Measurements from ENCODE around the gene RPS6KA5. TPM values are rescaled to one million over a fixed set of nuclear protein-coding genes. Genes with fewer than 3 reads are reported as not detected.

RPS6KA5 gene
- total and polyA plus RNA-seq, 9 of the 15 experiments (the other 6 are each of a cell fraction or from before 2014, with no cell fraction given), result 0.88 to 7.7 (median 4.7) TPM

DNA sequence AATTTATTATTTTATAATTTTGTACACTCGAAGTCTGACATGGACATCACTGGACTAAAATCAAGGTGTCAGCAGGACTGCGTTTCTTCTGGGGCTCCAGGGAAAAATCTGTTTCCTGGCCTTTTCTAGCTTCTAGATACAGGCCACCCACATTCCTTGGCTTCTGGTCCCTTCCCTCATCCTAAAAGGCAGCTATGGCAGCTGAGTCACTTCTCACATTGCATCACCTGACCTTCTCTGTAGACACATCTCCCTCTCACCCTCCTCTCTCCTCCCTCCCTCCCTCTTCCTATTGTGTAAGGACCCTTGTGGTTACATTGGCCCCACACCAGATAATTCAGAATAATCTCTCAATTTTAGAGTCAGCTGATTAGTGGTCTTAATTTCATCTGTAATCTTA lies 92.4 kb downstream of the RPS6KA5 start (continued):
- TF ChIP-seq, protein P1, sequence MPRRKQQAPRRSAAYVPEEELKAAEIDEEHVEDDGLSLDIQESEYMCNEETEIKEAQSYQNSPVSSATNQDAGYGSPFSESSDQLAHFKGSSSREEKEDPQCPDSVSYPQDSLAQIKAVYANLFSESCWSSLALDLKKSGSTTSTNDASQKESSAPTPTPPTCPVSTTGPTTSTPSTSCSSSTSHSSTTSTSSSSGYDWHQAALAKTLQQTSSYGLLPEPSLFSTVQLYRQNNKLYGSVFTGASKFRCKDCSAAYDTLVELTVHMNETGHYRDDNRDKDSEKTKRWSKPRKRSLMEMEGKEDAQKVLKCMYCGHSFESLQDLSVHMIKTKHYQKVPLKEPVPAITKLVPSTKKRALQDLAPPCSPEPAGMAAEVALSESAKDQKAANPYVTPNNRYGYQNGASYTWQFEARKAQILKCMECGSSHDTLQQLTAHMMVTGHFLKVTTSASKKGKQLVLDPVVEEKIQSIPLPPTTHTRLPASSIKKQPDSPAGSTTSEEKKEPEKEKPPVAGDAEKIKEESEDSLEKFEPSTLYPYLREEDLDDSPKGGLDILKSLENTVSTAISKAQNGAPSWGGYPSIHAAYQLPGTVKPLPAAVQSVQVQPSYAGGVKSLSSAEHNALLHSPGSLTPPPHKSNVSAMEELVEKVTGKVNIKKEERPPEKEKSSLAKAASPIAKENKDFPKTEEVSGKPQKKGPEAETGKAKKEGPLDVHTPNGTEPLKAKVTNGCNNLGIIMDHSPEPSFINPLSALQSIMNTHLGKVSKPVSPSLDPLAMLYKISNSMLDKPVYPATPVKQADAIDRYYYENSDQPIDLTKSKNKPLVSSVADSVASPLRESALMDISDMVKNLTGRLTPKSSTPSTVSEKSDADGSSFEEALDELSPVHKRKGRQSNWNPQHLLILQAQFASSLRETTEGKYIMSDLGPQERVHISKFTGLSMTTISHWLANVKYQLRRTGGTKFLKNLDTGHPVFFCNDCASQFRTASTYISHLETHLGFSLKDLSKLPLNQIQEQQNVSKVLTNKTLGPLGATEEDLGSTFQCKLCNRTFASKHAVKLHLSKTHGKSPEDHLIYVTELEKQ (CRISPR knock-in tag; IDR thresholded peaks at IDR 0.05), result no peak

DNA sequence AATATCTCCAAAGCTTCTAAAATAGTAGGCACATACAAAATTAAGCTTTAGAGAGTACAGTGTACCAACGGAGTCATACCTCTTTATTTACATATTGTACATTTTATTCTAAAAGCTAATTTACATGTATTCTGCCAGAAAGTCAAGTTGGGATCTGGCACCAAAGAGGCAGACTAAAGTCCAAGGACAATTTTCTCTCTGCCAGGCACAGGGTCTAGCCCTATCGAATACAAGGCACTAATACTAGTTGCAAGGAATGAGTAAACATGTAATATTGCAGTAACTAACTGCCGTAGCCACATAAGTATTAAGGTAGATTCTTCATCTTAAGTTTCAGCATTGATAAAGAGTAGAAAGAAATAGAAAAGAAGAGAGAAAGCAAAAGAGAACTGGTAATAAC lies 93.9 kb downstream of the RPS6KA5 start:
- TF ChIP-seq ZNF764 (CRISPR knock-in tag; IDR thresholded peaks at IDR 0.05; ENCODE audit: low read depth) (no peak), MYNN (IDR thresholded peaks at IDR 0.05) (no peak), MYNN (CRISPR knock-in tag; IDR thresholded peaks at IDR 0.05) (no peak), CHD1 (IDR thresholded peaks at IDR 0.05; ENCODE audit: low read length) (no peak), SMARCA4 (IDR thresholded peaks at IDR 0.05) (no peak), CREM (IDR thresholded peaks at IDR 0.05; ENCODE audit: low read depth) (no peak), CAMTA2 (CRISPR knock-in tag; conservative IDR thresholded peaks at IDR 0.05) (no peak), L3MBTL2 (IDR thresholded peaks at IDR 0.05) (no peak), PHF21A (IDR thresholded peaks at IDR 0.05; ENCODE audit: borderline replicate concordance, low read depth) (no peak)
- TF ChIP-seq, protein P2, sequence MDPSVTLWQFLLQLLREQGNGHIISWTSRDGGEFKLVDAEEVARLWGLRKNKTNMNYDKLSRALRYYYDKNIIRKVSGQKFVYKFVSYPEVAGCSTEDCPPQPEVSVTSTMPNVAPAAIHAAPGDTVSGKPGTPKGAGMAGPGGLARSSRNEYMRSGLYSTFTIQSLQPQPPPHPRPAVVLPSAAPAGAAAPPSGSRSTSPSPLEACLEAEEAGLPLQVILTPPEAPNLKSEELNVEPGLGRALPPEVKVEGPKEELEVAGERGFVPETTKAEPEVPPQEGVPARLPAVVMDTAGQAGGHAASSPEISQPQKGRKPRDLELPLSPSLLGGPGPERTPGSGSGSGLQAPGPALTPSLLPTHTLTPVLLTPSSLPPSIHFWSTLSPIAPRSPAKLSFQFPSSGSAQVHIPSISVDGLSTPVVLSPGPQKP (CRISPR knock-in tag; IDR thresholded peaks at IDR 0.05), result no peak
- TF ChIP-seq, protein P3, sequence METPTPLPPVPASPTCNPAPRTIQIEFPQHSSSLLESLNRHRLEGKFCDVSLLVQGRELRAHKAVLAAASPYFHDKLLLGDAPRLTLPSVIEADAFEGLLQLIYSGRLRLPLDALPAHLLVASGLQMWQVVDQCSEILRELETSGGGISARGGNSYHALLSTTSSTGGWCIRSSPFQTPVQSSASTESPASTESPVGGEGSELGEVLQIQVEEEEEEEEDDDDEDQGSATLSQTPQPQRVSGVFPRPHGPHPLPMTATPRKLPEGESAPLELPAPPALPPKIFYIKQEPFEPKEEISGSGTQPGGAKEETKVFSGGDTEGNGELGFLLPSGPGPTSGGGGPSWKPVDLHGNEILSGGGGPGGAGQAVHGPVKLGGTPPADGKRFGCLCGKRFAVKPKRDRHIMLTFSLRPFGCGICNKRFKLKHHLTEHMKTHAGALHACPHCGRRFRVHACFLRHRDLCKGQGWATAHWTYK (CRISPR knock-in tag; IDR thresholded peaks at IDR 0.05), result no peak
- Histone ChIP-seq H3K4me2 (ENCODE audit: insufficient read depth, low read length) (no peak overlapping the region), H3K9me1 (ENCODE audit: control insufficient read depth, insufficient read depth, low read length) (no peaks in the 10 kb centered on the region), H4K20me1 (replicated peaks; ENCODE audit: control insufficient read depth, insufficient read depth, low read length) (no peaks in the 10 kb centered on the region), H3K27ac (ENCODE audit: extremely low read depth, low read depth, low read length) (no peak overlapping the region), H3K36me3 (ENCODE audit: control insufficient read depth, insufficient read depth, low read length) (no peaks in the 10 kb centered on the region), H3K9me3 (replicated peaks; ENCODE audit: control insufficient read depth, insufficient read depth, low read depth, low read length) (no peaks in the 10 kb centered on the region; the same call in 1 of the 2 replicates), H2AFZ (ENCODE audit: low read depth, low read length) (no peak overlapping the region), H3K79me2 (ENCODE audit: control insufficient read depth, insufficient read depth, low read length) (no peaks in the 10 kb centered on the region), H3K27me3 (ENCODE audit: control insufficient read depth in 2 of 2, insufficient read depth in 2 of 2, low read length in 2 of 2) (no peaks in the 10 kb centered on the region), H3K4me3 (no peak overlapping the region), H3K9ac (ENCODE audit: insufficient read depth in 1 of 2, low read depth in 2 of 2, low read length in 2 of 2) (no peak overlapping the region), H3K4me1 (replicated peaks in 1 of 2; ENCODE audit: control insufficient read depth in 2 of 2, insufficient read depth in 2 of 2, low read length in 2 of 2) (peaks cover 0 to 12% of the 10 kb centered on the region in 2 experiments; a peak in 3 of 5 replicates)
- no peak for FAIRE-seq
- in situ Hi-C loops (cut with MboI) (no loop called here), intact Hi-C loops (cut with micrococcal nuclease) (no loop called here)
- no peak for ATAC-seq
- no peak for DNase-seq (ENCODE audit: extremely low read depth in 1 of 4, low spot score in 3 of 4)
- POLR2A ChIA-PET, result interaction anchor here (1.4 to 1.7 kb wide), 3 partner anchors 11 to 38 kb away, joined by 3 to 6 read pairs (median 4); no protein-coding TSS in a partner anchor
- BruUV-seq (replicated peaks), result no TSS peak
- WGBS (ENCODE audit: insufficient coverage, low coverage, missing lambda C conversion rate), result 63% methylated on average over 2 of the region's 3 CpGs
- CTCF ChIA-PET (ENCODE audit: low intra/inter-chr PET ratio), result no interaction called here
